SHP77 (cell line): ENCODE data around the gene SH3BP4.

Source experiments
- DNase-seq, 2 experiments: peaks; one replicate each; lab custom pipeline; 2025; lab: John Stamatoyannopoulos, UW

Gene SH3BP4

GRCh38 chr2:234951664-234952269, at the start of gene SH3BP4:
SH3BP4 (plus strand) TSS chr2:234952017; CDS start chr2:235035003, 82,986 bp downstream.
- DNase-seq: peak; percentile 41 to 59

- DNase-seq: no peak
Measured at GRCh38 chr2:234904785-234905184, 47.0 kb upstream of the SH3BP4 start.

- no peak for DNase-seq
Measured at GRCh38 chr2:234905547-234906265, 46.1 kb upstream of the SH3BP4 start.

GRCh38 chr2:234910186-234910679, 41.6 kb upstream of the SH3BP4 start:
- no peak for DNase-seq

GRCh38 chr2:234911271-234911670, 40.5 kb upstream of the SH3BP4 start:
- no peak for DNase-seq

GRCh38 chr2:234912437-234912836, 39.4 kb upstream of the SH3BP4 start:
- DNase-seq: no peak

GRCh38 chr2:234913208-234913626, 38.6 kb upstream of the SH3BP4 start:
- no peak for DNase-seq

- DNase-seq: no peak
Measured at GRCh38 chr2:234914371-234915154, 37.3 kb upstream of the SH3BP4 start.

- no peak for DNase-seq
Measured at GRCh38 chr2:234916674-234917073, 35.1 kb upstream of the SH3BP4 start.

- no peak for DNase-seq
Measured at GRCh38 chr2:234917211-234917975, 34.4 kb upstream of the SH3BP4 start.

- DNase-seq: no peak
Measured at GRCh38 chr2:234919711-234920110, 32.1 kb upstream of the SH3BP4 start.

GRCh38 chr2:234920836-234921235, 31.0 kb upstream of the SH3BP4 start:
- DNase-seq: no peak

GRCh38 chr2:234929002-234929401, 22.8 kb upstream of the SH3BP4 start:
- DNase-seq: no peak

- DNase-seq: no peak
Measured at GRCh38 chr2:234930397-234930796, 21.4 kb upstream of the SH3BP4 start.

- DNase-seq: no peak
Measured at GRCh38 chr2:234931371-234931770, 20.4 kb upstream of the SH3BP4 start.

- peak in 1 of 2 experiments; percentile 48 for DNase-seq
Measured at GRCh38 chr2:234932591-234933168, 19.1 kb upstream of the SH3BP4 start.

- DNase-seq: no peak
Measured at GRCh38 chr2:234935311-234935710, 16.5 kb upstream of the SH3BP4 start.

GRCh38 chr2:234939576-234939975, 12.2 kb upstream of the SH3BP4 start:
- DNase-seq: no peak

GRCh38 chr2:234939996-234940395, 11.8 kb upstream of the SH3BP4 start:
- no peak for DNase-seq

- no peak for DNase-seq
Measured at GRCh38 chr2:234940527-234940926, 11.3 kb upstream of the SH3BP4 start.

- no peak for DNase-seq
Measured at GRCh38 chr2:234945339-234945873, 6.4 kb upstream of the SH3BP4 start.
